CD14-positive monocyte (primary cell): ENCODE measurements around the gene SNAI1. TPM values are rescaled to one million over a fixed set of nuclear protein-coding genes. Genes with fewer than 3 reads are reported as not detected.
"Not testable (repeated sequence)": the region's sequence is repeated elsewhere in the genome, so short reads cannot be mapped to it uniquely, and the experiment has no call there.

Experiments used
- DNase-seq, 3 donors: peaks; one replicate each; pipeline ENCODE4 v3.0.0-alpha.2; 2011 to 2022
- H2AFZ ChIP-seq: 2 replicates; pipeline ENCODE4 v1.6.0; 2012; ENCODE audit warnings: mild to moderate bottlenecking, low read depth, low read length, inconsistent platforms; ENCODE audit not compliant: insufficient read depth, poor library complexity, severe bottlenecking
- H3K27ac ChIP-seq, 2 donors: 1 replicate in 1 of 2; 2 replicates in 1 of 2; pipeline ENCODE4 v1.5.1; 2012 to 2013; ENCODE audit warnings: low read length in 2 of 2, control low read depth in 1 of 2, inconsistent platforms in 1 of 2, low read depth in 1 of 2, mild to moderate bottlenecking in 1 of 2
- H3K27me3 ChIP-seq, 2 donors: one replicate each; pipeline versions ENCODE4 v1.6.0 to v1.6.1; 2011 to 2013; ENCODE audit warnings: low read length in 2 of 2; ENCODE audit not compliant: control insufficient read depth in 2 of 2, insufficient read depth in 2 of 2
- H3K36me3 ChIP-seq, 2 donors: replicated peaks in 1 of 2; 1 replicate in 1 of 2; 2 replicates in 1 of 2; pipeline versions ENCODE4 v1.5.1 to v1.6.1; 2012 to 2013; ENCODE audit warnings: low read length in 2 of 2, control low read depth in 1 of 2, inconsistent platforms in 1 of 2, mild to moderate bottlenecking in 1 of 2; ENCODE audit not compliant: insufficient read depth in 2 of 2, control insufficient read depth in 1 of 2
- H3K4me1 ChIP-seq, 2 donors: 1 replicate in 1 of 2; 2 replicates in 1 of 2; pipeline versions ENCODE4 v1.5.1 to v1.6.1; 2012 to 2013; ENCODE audit warnings: low read length in 2 of 2, control low read depth in 1 of 2, inconsistent platforms in 1 of 2, mild to moderate bottlenecking in 1 of 2, moderate library complexity in 1 of 2; ENCODE audit not compliant: insufficient read depth in 2 of 2, control insufficient read depth in 1 of 2
- H3K4me2 ChIP-seq: replicated peaks from 2 replicates; pipeline ENCODE3; 2012; ENCODE audit warnings: low read length, moderate library complexity, mild to moderate bottlenecking; ENCODE audit not compliant: poor library complexity, severe bottlenecking; ENCODE audit errors: extremely low read depth
- H3K4me3 ChIP-seq, 3 experiments: fragments of 200-600 bp in 1 of 3; sonication (generic) in 1 of 3; replicated peaks in 1 of 3; 1 replicate in 2 of 3; 2 replicates in 1 of 3; pipeline ENCODE4 v1.5.1; 2011 to 2013; ENCODE audit warnings: low read length in 3 of 3, mild to moderate bottlenecking in 3 of 3, control low read depth in 2 of 3, low read depth in 2 of 3, inconsistent platforms in 1 of 3, moderate library complexity in 1 of 3
- H3K79me2 ChIP-seq: 2 replicates; pipeline ENCODE4 v1.6.0; 2012; ENCODE audit warnings: mild to moderate bottlenecking, control low read depth, inconsistent platforms, low read length, moderate library complexity; ENCODE audit not compliant: insufficient read depth
- H3K9ac ChIP-seq: 2 replicates; pipeline ENCODE4 v1.6.0; 2017; ENCODE audit warnings: low read length, mild to moderate bottlenecking; ENCODE audit not compliant: insufficient read depth, poor library complexity, severe bottlenecking
- H3K9me3 ChIP-seq, 2 donors: replicated peaks in 1 of 2; 1 replicate in 1 of 2; 2 replicates in 1 of 2; pipeline versions ENCODE4 v1.5.1 to v1.6.1; 2012 to 2013; ENCODE audit warnings: low read length in 2 of 2, control low read depth in 1 of 2; ENCODE audit not compliant: control insufficient read depth in 1 of 2, insufficient read depth in 1 of 2
- H4K20me1 ChIP-seq: 2 replicates; pipeline ENCODE4 v1.6.0; 2012; ENCODE audit warnings: mild to moderate bottlenecking, low read length, control low read depth, moderate library complexity; ENCODE audit not compliant: insufficient read depth
- H3K27ac Mint-ChIP-seq, 7 donors: one replicate each; pipeline ENCODE4 v1.8.0; 2020; ENCODE audit warnings: mild to moderate bottlenecking in 7 of 7, mixed read lengths in 7 of 7, moderate library complexity in 6 of 7, inconsistent platforms in 2 of 7
- H3K27me3 Mint-ChIP-seq, 3 donors: one replicate each; pipeline ENCODE4 v1.8.0; 2021 to 2022; ENCODE audit warnings: low read depth in 3 of 3, mild to moderate bottlenecking in 3 of 3, mixed read lengths in 3 of 3, moderate library complexity in 3 of 3, inconsistent platforms in 1 of 3
- H3K36me3 Mint-ChIP-seq, 2 donors: one replicate each; pipeline ENCODE4 v1.8.0; 2020; ENCODE audit warnings: mixed read lengths in 2 of 2, inconsistent platforms in 1 of 2, mild to moderate bottlenecking in 1 of 2
- H3K4me1 Mint-ChIP-seq: one replicate; pipeline ENCODE4 v1.8.0; 2020; ENCODE audit warnings: mild to moderate bottlenecking, mixed read lengths
- H3K4me3 Mint-ChIP-seq, 2 donors: one replicate each; pipeline ENCODE4 v1.8.0; 2020; ENCODE audit warnings: mild to moderate bottlenecking in 2 of 2, mixed read lengths in 2 of 2, moderate library complexity in 1 of 2
- H3K9me3 Mint-ChIP-seq, 7 donors: one replicate each; pipeline ENCODE4 v1.8.0; 2020 to 2022; ENCODE audit warnings: mixed read lengths in 7 of 7, mild to moderate bottlenecking in 6 of 7, moderate library complexity in 6 of 7, inconsistent platforms in 2 of 7
- WGBS: methylation state at CpG from one replicate; pipeline ENCODE4 v1.1.5; 2013; ENCODE audit warnings: missing lambda C conversion rate; ENCODE audit not compliant: insufficient coverage; 5-methylcytosine and 5-hydroxymethylcytosine counted together
- intact Hi-C, 2 donors: fragments of 100-400 bp; cut with micrococcal nuclease; formaldehyde crosslinking; loops; one replicate each; pipeline versions ENCODE4 v1.15.0 to v1.15.1; 2023
- polyA plus RNA-seq, 3 donors: library from polyadenylated mRNA; depleted of rRNA in 1 of 3; unstranded in 2 of 3; stranded (reverse) in 1 of 3; fragments of 300-500 nt in 2 of 3; fragments of >200 nt in 1 of 3; fragmentation: Illumina TruSeq in 2 of 3; gene quantifications; 1 replicate in 2 of 3; 2 replicates in 1 of 3; pipeline ENCODE4 v1.2.3, GENCODE V29; 2012 to 2021
- TF ChIP-seq, protein P1 (sequence below): fragments of 200-600 bp; IDR thresholded peaks from one replicate; pipeline ENCODE4 v1.8.0; 2022; ENCODE audit warnings: antibody characterized with exemption, mild to moderate bottlenecking

Gene SNAI1
- polyA plus RNA-seq, 3 donors = 2.4 to 181 (median 2.6) TPM

DNA sequence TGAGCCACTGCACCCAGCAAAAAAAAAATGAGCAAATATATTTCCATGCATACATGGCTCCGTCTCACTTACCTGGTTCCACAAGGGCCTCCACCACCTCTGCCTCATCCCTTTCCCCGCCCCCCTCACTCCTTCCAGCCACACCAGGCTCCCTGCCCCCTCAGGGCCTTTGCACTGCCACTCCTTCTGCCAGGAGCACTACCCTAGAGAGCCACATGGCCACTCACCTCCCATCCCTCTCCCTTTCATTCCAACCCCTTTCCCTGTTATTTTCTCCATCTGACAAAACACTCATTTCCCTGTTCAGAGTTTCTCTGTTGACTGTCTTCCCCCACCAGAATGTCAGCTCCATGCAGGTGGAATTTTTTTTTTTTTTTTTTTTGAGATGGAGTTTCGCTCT, 12.8 kb downstream of the SNAI1 start:
- Histone ChIP-seq H3K4me1 (peaks cover 30 to 34% of the 10 kb centered on the region in 2 donors), H3K27ac (no peak overlapping the region), H3K4me2 (no peak overlapping the region), H2AFZ (no peak overlapping the region), H3K9ac (no peak overlapping the region), H3K9me3 (no peaks in the 10 kb centered on the region), H3K27me3 (no peaks in the 10 kb centered on the region), H3K4me3 (no peak overlapping the region), H3K79me2 (no peaks in the 10 kb centered on the region), H4K20me1 (no peaks in the 10 kb centered on the region), H3K36me3 (no peaks in the 10 kb centered on the region)
- Mint-ChIP-seq H3K4me1 (peaks cover 36% of the 10 kb centered on the region), H3K9me3 (peaks cover 0 to 2% (median 0%) of the 10 kb centered on the region in 7 donors), H3K4me3 (no peak overlapping the region), H3K27ac (no peak overlapping the region), H3K36me3 (no peaks in the 10 kb centered on the region), H3K27me3 (peaks cover 0 to 13% (median 0%) of the 10 kb centered on the region in 3 donors)
- intact Hi-C loops = loop anchor here in 1 of 2 donors (5.0 kb wide), 1 partner anchor 37 kb away; no protein-coding TSS in a partner anchor
- TF ChIP-seq, protein P1, sequence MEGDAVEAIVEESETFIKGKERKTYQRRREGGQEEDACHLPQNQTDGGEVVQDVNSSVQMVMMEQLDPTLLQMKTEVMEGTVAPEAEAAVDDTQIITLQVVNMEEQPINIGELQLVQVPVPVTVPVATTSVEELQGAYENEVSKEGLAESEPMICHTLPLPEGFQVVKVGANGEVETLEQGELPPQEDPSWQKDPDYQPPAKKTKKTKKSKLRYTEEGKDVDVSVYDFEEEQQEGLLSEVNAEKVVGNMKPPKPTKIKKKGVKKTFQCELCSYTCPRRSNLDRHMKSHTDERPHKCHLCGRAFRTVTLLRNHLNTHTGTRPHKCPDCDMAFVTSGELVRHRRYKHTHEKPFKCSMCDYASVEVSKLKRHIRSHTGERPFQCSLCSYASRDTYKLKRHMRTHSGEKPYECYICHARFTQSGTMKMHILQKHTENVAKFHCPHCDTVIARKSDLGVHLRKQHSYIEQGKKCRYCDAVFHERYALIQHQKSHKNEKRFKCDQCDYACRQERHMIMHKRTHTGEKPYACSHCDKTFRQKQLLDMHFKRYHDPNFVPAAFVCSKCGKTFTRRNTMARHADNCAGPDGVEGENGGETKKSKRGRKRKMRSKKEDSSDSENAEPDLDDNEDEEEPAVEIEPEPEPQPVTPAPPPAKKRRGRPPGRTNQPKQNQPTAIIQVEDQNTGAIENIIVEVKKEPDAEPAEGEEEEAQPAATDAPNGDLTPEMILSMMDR = no peak
- DNase-seq = no peak
- 90% methylated on average over 2 of the region's 3 CpGs for whole genome bisulfite sequencing

DNA sequence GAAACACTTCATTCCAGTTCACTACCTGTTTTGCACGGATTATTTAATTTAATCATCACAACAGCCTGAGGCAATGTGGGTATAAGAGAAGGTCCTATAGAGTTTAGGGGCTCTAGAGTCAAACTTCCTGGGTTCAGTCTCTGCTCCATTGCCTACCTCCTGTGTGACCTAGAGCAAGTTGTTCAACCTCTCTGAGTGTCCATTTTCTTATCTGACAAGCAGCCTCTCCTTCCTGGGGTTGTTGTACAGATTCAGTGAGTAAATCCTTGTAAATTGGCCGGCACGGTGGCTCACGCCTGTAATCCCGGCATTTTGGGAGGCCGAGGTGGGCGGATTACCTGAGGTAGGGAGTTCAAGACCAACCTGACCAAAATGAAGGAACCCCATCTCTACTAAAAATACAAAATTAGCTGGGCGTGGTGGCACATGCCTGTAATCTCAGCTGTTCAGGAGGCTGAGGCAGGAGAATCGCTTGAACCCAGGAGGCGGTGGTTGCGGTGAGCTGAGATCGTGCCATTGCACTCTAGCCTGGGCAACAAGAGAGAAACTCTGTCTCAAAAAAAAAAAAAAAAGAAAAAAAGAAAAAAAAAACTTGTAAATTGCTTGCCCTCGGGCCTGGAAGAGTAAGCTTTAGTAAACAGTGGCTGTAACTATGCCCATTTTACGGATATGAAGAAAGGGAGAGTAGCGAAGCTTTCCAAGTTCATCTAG, 15.9 kb downstream of the SNAI1 start:
- H3K4me2 ChIP-seq = not testable (repeated sequence)

More for the DNA sequence above, 15.9 kb downstream of the SNAI1 start:
- not testable (repeated sequence) for H3K9ac ChIP-seq, H3K4me3 Mint-ChIP-seq, H3K36me3 ChIP-seq, H3K79me2 ChIP-seq, H3K9me3 Mint-ChIP-seq, H3K36me3 Mint-ChIP-seq, H3K27me3 Mint-ChIP-seq, H3K9me3 ChIP-seq, H3K4me3 ChIP-seq, H3K27me3 ChIP-seq, DNase-seq, H4K20me1 ChIP-seq, H2AFZ ChIP-seq
- WGBS = 90% methylated on average over 3 of the region's 15 CpGs
- H3K4me1 ChIP-seq = peaks cover 53 to 57% of the 10 kb centered on the region in 2 donors
- peak overlapping the region in 3 of 7 donors; percentile 48 to 86 (median 77) for H3K27ac Mint-ChIP-seq
- intact Hi-C loops = loop anchor here in 1 of 2 donors (5.0 kb wide), 1 partner anchor 34 kb away; no protein-coding TSS in a partner anchor
- peak overlapping the region in 1 of 2 donors; percentile 49 for H3K27ac ChIP-seq
- H3K4me1 Mint-ChIP-seq = peaks cover 52% of the 10 kb centered on the region
